GM19351 (cell line): ENCODE data around the gene ZNF777.
A peak's percentile ranks its signal among the peaks of the same experiment; 100 is the strongest.
"Not testable (repeated sequence)": the region's sequence is repeated elsewhere in the genome, so short reads cannot be mapped to it uniquely, and the experiment has no call there.

ENCODE experiments used
- ATAC-seq: cut with Tn5 transposase; IDR thresholded peaks from one replicate; pipeline ENCODE4 v1.9.1; 2021; ENCODE audit warnings: mild to moderate bottlenecking, moderate library complexity; ENCODE audit not compliant: unreplicated experiment

Gene ZNF777

DNA sequence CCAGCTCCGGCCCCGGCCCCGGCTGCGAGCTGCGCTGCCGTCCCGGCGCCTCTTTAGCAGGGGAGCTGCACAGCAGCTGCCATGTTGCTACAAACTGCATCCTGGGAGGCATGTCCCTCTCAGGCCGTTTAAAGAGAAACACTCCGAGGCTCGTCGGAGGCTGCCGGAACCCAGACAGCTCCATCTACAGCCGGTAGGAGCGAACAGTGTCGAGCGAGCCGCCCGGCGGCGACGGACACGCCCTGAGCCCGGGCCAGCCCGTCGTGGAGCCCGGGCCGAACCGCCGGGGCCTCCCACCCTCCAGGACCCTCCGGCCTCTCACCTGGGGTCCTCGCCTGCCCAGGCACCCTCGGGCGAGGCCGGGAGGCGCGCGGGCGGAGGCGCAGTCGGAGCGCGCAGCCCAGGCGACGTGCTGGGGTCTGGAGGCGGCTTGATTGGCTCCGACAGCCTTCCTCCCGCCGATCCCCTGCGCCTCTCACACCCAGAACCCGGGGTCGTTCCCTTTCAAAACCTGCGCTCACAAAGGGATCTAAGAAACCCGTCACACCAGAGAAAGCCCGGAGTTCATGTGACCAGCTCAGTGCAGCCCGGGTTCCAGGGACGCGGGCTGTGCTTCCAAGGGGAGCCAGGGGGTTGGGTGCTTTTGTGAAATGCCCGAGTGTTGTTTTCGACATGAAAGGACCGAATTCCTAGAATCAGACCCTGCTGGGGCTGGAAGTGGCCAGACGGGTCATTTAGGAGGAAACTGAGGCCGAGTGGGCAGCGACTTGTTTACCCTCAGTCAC, at the start of gene ZNF777:
Gene ZNF777, minus strand, starts transcription at position 570 of the 785 bp plus-strand sequence. CDS start 5,040 bp downstream, outside the sequence.
- peak; percentile 93 for ATAC-seq

DNA sequence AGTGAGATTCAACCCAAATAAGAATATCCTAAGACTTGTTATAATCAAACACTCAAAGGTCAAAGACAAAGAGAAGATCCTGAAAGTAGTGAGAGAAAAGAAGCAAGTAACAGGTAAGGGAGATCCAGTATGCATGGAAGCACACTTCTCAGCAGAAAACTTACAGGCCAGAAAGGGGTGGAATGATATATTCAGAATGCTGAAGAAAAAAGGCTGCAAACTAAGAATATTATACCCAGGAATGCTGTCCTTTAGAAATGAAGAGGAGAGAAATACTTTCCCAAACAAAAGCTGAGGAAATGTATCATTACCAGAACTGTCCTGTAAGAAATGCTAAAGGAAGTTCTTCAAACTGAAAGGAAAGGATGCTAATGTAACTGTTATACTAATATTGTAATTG, 49.4 kb upstream of the ZNF777 start:
- no peak for ATAC-seq

DNA sequence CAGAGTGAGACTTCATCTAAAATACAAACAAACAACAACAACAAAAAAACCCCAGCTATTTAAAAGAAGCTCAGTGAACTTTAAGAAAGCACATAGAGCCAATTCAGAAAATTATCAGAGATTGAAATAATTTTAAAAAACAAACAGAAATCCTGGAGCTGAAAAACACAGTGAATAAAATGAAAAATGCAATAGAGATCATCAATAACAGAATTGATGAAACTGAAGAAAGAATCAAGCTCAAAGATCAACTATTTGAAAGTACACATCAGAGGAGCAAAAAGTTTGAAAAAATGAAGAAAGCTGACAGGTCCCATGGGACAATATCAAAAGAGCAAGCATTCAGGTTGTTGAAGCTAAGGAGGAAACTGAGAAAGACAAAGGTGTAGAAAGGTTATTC, 48.9 kb upstream of the ZNF777 start:
- no peak for ATAC-seq

DNA sequence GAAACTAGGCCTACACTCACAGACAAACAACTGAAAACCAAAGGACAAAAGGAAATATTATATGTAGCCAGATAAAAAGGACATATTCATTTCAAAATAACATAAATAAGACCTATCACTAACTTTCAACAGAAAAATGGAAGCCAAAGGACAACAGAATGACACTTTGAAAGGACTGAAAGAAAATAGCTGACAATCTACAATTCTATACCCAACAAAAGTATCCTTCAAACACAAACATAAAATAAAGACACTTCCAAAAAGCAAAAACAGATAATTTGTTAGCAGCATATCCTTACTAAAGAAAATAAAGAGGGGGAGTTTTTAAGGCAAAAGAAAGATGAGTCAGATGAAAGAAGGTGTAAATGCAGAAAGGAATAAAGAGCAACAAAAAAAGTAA, 44.7 kb upstream of the ZNF777 start:
- no peak for ATAC-seq

DNA sequence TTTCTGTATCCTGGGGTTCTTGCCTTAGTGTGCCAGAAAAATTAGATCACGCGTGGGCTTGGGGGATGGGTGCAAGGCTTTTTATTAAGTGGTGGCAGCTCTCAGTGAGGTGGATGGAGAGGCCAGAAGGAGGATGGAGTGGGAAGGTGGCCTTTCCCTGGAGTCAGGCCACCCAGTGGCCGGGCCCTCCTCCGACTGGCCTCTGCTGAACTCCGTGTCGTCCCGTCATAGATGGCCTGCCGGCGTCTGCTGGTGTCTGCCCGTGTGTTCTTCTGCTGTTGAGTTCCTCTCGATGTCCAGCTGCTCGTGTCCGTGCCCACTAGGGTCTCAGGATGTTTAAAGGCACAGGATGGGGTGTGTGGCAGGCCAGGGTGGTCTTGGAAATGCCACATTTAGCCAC, 40.8 kb upstream of the ZNF777 start:
- no peak for ATAC-seq

DNA sequence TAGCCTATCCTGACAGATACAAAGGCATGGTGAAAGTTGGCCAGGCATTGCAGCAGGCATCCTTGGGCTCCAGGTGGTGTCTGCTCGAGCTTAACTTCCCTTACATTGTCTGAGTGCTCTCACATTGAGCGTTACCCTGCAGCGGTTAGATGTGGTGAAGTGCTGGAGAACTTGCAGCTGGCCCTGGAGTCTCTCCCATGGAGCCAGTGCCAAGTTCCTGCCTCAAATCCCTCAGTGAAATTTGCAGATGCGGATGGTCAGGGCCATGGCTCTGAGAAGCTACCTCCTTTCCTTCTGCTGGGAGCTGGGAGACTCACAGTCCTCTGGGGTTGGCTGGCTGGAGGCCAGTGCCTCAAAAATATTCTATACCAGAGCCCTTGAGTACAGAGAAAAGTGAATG, 40.0 kb upstream of the ZNF777 start:
- no peak for ATAC-seq

DNA sequence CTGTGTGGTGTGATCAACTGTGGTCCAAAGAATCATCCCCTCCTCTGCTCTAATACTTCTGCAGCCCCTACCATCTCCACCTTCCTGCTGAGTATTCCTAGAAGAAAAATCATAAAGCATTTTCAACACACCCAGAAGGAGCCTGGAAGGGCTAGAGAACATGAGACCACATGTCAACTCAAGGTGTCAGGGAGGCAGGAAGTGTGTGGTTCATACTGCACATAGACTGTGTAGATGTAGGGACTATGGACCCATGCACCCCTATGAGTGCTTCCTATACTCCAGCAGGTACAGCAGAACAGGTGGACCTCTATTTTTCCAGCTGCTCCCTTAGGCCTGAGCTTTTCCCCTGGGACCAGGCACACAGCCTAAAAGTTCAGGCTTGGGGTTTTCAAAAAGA, 39.3 kb upstream of the ZNF777 start:
- ATAC-seq: no peak

DNA sequence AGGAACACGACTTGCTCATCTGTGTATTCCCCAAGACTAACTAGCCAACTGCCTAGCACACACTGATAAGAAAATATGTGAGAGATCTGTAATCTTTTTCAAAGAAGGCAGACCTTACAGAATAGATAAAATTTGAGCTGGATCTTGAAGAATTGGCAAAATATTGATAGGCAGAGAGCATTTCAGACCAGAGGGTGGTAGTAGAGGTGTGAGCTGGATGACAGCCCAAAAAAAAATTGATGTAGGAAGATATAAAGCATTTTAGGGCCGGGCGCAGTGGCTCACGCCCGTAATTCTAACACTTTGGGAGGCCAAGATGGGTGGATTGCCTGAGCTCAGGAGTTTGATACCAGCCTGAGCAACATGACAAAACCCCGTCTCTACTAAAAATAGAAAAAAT, 37.9 kb upstream of the ZNF777 start:
- ATAC-seq: no peak

DNA sequence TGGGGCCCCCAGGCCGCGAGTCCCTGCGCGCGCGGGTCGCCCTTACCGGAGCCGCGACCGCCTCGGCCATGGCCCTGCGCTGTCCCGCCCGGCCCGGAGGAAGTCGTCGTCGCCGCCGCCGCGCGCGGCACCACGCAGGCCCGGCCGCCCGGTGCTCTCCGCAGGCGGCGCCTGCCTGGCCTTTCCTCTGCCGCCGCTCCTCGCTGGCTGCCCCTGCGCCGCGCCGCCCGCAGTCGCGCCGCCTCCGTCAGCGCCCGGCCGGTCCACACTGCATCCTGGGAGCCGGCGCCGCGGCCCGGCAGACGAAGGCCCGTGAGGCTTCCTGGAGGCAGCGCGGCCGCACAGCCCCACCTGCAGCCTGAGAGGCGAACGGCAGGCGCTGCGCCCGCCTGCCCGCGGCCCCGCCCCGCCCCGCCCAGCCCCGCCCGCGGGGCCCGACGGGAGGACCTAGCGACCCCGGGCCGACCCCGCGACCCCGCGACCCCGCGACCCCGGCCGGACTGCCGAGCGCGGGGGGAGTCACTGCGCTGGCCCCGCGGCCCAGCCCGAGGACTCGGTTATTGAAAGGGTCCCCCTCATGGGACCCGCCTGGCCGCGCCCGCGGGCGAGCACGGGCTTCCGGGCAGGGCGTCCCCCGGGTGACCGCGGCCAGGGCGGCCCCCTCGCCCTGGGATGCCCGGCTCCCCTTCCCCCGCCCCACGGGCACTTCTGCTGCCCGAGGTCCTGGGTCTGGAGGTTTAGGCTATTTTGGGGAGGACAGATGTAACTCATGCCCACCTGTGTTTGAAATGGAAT, 36.8 kb upstream of the ZNF777 start, which contains the start of gene ZNF746:
Gene ZNF746, minus strand, starts transcription at position 343 of the 795 bp plus-strand sequence. Its CDS starts 273 bp downstream, at position 70.
- ATAC-seq: peak; percentile 88

DNA sequence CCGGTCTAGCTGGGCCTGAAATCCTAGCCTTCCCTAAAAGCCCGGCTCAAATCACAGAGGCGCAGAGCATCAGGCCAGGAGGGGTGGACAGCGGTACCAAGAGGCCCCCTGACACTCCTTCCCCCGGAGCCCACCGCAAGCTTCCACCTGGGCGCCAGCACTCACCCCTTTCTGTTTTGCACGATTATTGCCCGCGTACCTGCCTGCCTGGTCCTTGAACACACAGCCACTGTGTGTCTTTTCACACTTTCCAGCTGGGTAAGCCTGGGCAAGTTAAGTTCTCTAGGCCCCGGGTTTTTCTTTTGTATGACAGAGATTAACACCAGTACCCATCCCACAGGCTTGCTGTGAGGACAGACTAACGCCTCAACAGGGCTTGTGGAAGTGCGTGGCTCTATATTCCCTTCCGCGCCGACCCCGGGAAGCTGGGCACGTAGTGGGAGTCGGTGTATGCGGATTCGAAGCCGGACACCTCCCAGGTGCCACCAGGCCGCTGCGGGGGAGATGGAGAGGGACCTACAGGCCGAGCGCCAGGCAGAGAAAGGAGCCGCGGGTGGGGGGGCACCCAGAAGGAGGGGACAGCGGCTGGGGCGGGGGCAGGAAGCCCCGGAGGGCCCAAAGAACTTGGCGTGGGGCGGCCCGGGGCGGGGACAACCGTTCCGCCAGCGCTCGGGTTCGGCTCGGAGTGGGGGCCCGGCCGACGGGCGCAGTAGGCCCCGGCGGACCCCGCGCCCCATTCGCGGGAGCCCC, 36.0 kb upstream of the ZNF777 start:
- peak; percentile 41 for ATAC-seq

DNA sequence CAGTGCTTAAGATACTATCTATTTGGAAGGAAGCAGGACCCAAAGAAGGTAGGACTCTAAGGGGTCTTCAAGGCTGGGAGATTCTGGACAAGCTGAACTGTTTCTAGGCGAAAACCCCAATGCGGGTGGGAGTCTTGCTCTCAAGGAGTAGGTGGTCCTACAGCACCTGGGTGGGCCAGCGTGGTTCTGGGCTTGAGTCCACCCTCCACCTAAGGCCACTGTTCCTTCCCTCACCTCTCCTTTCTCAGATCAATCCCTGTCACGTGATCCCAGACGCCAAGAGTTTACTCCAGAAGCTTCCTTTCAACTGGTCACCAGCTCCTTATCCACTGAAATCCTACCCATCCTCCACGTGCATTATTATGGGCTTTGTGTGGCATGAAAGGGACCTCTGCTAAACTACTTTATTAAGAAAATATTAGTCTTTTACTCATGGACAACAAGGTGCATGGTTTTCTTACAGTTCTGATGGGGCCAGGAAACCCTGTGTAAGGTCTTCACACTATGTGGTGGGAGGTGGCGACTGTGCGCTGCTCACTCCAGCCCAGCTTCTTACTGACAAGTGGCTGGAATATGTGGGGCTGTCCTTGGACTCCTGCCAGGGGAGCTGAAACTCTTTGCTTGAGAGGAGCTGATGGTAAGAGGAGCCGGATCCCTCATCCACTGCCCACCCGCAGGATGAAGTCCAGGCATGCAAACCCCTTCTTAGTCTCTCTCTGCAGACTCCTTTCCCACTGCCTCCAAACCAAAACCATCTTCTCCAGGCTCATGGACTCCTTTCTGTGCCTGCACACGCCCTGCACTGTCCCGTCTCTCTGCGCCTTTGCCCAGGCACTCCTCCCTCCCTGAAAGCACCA, 35.2 kb upstream of the ZNF777 start:
- ATAC-seq: no peak

DNA sequence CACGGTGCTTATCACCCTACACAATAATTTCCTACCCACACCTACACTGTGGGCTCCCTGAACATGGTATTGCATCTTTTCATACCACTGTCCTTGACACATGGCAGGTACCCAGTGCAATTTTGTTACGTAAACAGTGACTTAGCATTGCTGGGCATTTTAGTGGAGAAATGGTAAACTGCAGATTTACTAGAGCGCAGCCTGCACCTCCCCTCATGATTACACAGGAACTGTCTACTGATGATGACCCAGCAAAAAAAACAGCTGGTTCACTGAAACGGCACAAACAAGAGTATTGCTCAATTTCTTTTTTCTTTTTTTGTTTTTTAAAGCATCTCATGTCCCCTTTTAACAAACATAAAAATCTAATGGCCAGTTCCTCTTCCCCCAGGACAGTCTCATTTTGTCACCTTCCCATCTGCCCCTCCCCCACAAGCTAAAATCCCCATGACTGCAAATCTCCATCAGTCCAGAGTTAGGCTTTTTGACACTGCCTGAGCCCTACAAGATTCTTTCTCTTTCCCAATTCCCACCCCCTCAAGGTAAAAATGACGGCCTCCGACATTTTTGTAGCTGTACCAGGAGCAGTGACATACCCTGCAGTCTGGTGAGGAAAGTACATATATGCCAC, 34.0 kb upstream of the ZNF777 start:
- no peak for ATAC-seq

DNA sequence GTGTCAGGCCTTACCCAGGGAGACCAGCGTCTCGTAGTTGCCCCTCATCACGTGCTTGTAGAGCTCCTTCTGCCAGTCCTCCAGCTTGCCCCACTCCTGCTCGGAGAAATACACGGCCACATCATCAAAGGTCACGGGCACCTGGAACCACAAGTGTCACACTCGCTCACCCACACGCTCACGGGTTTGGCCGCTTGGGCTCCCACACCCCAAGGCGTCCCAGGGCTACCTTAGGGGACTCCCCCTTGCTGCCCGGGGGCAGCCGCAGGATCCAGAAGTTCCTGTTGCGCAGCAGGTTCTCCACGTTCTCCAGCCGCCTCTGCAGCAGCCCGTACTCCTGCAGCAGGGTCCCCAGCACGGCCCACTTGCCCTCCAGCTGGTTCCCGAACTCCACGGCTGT, 33.1 kb upstream of the ZNF777 start:
- not testable (repeated sequence) for ATAC-seq

DNA sequence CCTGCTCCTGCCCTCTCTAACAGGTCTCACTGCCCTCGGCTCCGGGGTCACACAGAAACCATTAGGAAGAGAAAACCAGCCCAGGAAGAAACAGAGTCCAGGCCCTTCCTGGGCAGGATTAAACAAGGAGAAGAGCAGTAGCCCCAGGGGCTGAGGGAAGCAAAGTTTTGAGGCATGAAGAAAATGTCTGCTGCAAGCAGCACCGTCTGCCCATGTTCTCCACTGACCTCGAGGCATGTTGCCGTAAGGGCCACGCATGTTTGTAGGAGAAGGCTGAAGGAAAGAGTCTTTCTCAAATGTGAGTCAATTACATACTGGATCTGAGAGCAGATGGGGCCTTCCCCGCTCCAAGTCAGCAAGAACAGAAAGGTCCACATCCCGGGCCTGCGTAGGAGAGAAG, 32.5 kb upstream of the ZNF777 start:
- no peak for ATAC-seq

DNA sequence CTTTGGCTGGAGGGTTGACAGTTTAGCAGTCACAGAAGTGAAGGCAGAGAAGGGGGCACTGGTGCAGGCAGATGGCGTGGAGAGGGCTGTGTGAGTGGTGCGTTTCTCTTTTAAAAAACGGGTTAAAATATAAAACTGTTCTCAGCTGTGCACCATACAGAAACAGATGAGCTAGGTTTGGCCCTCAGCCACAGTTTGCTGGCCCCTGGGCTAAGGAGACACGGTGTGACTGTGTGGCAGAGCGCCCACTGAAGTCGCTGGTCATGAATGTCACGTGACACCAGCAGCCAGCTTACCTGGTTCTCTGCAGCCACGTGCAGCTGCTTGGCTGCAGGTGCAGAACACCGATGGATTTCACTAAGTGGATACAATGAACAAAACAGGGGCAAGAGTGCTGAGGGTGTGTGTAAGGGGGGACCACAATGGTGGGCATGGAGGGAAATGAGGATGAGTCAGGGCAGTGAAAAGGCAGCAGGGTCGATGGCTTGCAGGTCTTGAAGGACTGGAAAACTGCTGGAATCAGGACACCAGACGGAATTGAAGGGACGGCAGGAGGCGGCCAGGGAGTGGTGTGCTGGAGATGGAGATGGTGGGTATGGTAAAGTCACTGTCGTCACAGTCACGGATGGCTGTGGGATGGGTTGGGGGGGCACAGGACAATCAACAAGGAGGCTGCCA, 29.4 kb upstream of the ZNF777 start:
- no peak for ATAC-seq

DNA sequence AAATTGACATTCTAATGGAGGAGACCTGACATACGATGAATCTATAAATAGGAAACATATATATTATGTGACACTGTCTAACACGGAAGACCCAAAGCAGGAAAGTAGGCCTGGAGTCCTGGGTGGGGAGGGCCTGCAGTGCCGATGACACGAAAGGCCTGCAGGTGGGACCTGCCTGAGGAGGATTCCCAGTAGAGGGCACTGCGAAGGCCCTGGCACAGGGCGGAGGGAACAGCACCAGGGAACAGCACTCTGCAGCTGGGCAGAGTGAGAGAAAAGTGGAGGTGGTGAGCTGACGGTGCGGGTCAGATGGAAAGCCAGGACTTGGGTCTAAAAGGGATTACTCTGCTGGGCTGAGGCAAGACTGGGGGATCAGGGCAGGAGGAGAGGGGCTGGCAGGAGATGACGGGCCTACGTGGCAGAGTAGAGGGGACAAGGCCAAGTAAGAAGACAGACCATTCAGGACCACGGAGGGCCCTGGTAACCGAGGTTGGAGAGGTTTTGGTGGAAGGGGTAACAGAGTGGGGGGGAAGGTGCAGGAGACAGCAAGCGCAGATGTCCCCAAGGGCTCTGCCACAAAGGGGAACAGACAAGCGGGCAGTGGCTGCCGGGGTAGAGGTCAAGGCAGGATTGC, 28.6 kb upstream of the ZNF777 start:
- ATAC-seq: no peak

DNA sequence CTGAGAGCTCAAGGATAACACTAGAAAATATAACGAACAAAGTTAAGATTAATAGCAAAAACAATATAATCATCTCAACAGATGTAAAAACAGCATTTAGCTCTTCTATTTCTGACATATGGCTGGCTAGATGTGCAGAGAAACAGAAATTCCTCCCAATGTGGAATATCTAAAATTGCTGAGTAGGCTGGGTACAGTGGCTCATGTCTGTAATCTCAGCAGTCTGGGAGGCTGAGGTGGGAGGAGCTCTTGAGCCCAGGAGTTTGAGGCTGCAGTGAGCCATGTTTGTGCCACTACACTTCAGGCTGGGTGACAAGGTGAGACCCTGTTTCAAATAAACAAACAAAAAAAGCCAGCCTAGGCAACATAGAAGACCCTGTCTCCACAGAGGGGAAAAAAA, 18.7 kb upstream of the ZNF777 start:
- no peak for ATAC-seq

DNA sequence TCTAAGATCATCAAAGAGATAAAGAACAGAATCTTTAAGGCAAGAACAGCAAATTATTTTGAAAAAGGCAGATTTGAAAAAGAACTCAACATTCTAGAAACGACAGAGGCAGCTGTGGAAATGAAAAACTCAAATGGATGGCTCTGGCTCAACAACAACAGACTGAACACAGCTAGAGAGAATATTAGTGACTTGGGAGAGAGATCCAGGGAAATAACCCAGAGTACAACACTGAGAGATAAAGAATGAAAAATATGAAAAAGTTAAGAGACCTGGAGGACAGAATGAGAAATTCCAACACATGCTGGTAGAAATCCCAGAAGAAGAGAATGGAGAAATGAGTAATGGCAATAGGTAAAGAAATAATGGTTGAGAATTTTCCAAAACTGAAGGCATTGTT, 17.9 kb upstream of the ZNF777 start:
- no peak for ATAC-seq
